Hepatocyte (in vitro differentiated cells): ENCODE measurements around the gene PARD3B. TPM values are rescaled to one million over a fixed set of nuclear protein-coding genes. Genes with fewer than 3 reads are reported as not detected.

Source experiments
- DNase-seq: peaks from one replicate; pipeline ENCODE4 v3.0.0-alpha.2; 2016; ENCODE audit warnings: low spot score
- H2AFZ ChIP-seq: fragments of 200-600 bp; sonication (generic); 2 replicates; pipeline ENCODE4 v1.6.0; 2016; ENCODE audit warnings: antibody characterized with exemption, mild to moderate bottlenecking
- H3K27ac ChIP-seq: fragments of 200-600 bp; sonication (generic); 2 replicates; pipeline ENCODE4 v1.5.1; 2016; ENCODE audit warnings: mild to moderate bottlenecking
- H3K27me3 ChIP-seq: fragments of 200-600 bp; sonication (generic); 2 replicates; pipeline ENCODE4 v1.6.1; 2016
- H3K36me3 ChIP-seq: fragments of 200-600 bp; sonication (generic); replicated peaks from 2 replicates; pipeline ENCODE4 v1.5.1; 2016; ENCODE audit warnings: low read depth; ENCODE audit not compliant: insufficient read depth
- H3K4me1 ChIP-seq: fragments of 200-600 bp; sonication (generic); 2 replicates; pipeline ENCODE4 v1.5.1; 2016; ENCODE audit warnings: mild to moderate bottlenecking, moderate library complexity; ENCODE audit not compliant: insufficient read depth
- H3K4me2 ChIP-seq: fragments of 200-600 bp; sonication (generic); 2 replicates; pipeline ENCODE4 v1.6.0; 2016
- H3K4me3 ChIP-seq: fragments of 200-600 bp; sonication (generic); 2 replicates; pipeline ENCODE4 v1.5.1; 2016; ENCODE audit warnings: mild to moderate bottlenecking
- H3K79me2 ChIP-seq: fragments of 200-600 bp; sonication (generic); 2 replicates; pipeline ENCODE4 v1.6.0; 2017; ENCODE audit warnings: mild to moderate bottlenecking
- H3K9me2 ChIP-seq: fragments of 200-600 bp; sonication (generic); replicated peaks from 2 replicates; pipeline ENCODE4 v1.6.0; 2017; ENCODE audit warnings: mild to moderate bottlenecking; ENCODE audit not compliant: insufficient read depth
- H3K9me3 ChIP-seq: fragments of 200-600 bp; sonication (generic); 2 replicates; pipeline ENCODE4 v1.5.1; 2016; ENCODE audit warnings: low read depth, mild to moderate bottlenecking
- H4K20me1 ChIP-seq: fragments of 200-600 bp; sonication (generic); 2 replicates; pipeline ENCODE4 v1.6.0; 2016; ENCODE audit warnings: mild to moderate bottlenecking; ENCODE audit not compliant: insufficient read depth, poor library complexity, severe bottlenecking
- CTCF ChIP-seq: fragments of 200-600 bp; sonication (generic); IDR thresholded peaks from 2 replicates; pipeline ENCODE4 v1.5.1; 2016; ENCODE audit warnings: antibody characterized with exemption, mild to moderate bottlenecking; ENCODE audit not compliant: poor library complexity
- EZH2 ChIP-seq: fragments of 200-600 bp; sonication (generic); IDR thresholded peaks from 2 replicates; pipeline ENCODE4 v1.6.1; 2016; ENCODE audit warnings: antibody characterized with exemption, mild to moderate bottlenecking, borderline replicate concordance
- EZH2phosphoT487 ChIP-seq: fragments of 200-600 bp; sonication (generic); IDR thresholded peaks from one replicate; pipeline ENCODE4 v1.6.1; 2018; ENCODE audit warnings: antibody characterized with exemption, mild to moderate bottlenecking, low read depth, moderate library complexity; ENCODE audit not compliant: unreplicated experiment, severe bottlenecking
- WGBS: methylation state at CpG from one replicate; pipeline ENCODE4 v1.1.6; 2016; ENCODE audit warnings: low lambda C conversion rate; ENCODE audit errors: missing lambda C conversion rate; 5-methylcytosine and 5-hydroxymethylcytosine counted together
- polyA plus RNA-seq: library from polyadenylated mRNA; unstranded; fragments of >200 nt; fragmentation: Nextera tagmentation; extraction: Ambion mirVana; gene quantifications from 2 replicates; pipeline ENCODE4 v1.2.1, GENCODE V29; 2016
- total RNA-seq: library from RNA; depleted of rRNA; stranded (reverse); fragments of >200 nt; gene quantifications from 2 replicates; pipeline ENCODE4 v1.2.3, GENCODE V29; 2014

Gene PARD3B
- total and polyA plus RNA-seq, 2 experiments from 2014 or later: 11.5 to 21.7 TPM

- 90% methylated on average over 2 of the region's 2 CpGs for WGBS
- H2AFZ ChIP-seq: no peak overlapping the region
These were observed 175.6 kb downstream of the PARD3B start for GRCh38 chr2:204720874-204721273.

GRCh38 chr2:204722207-204722606, 176.9 kb downstream of the PARD3B start:
- TF ChIP-seq CTCF (no peak), EZH2phosphoT487 (no peak), EZH2 (no peak)
- Histone ChIP-seq H2AFZ (no peak overlapping the region), H3K9me2 (no peaks in the 10 kb centered on the region), H3K27ac (no peak overlapping the region), H3K36me3 (no peaks in the 10 kb centered on the region), H3K4me1 (peaks cover 6% of the 10 kb centered on the region), H4K20me1 (no peaks in the 10 kb centered on the region), H3K9me3 (no peaks in the 10 kb centered on the region), H3K27me3 (no peaks in the 10 kb centered on the region), H3K4me3 (no peak overlapping the region), H3K4me2 (no peak overlapping the region), H3K79me2 (peaks cover 6% of the 10 kb centered on the region)
- WGBS: 96% methylated on average over 3 of the region's 3 CpGs
- DNase-seq: no peak

More at GRCh38 chr2:204720874-204721273, 175.6 kb downstream of the PARD3B start:
- Histone ChIP-seq H3K4me3 (no peak overlapping the region), H3K9me2 (no peaks in the 10 kb centered on the region), H3K27ac (no peak overlapping the region), H3K4me1 (peaks cover under 1% of the 10 kb centered on the region), H3K27me3 (no peaks in the 10 kb centered on the region), H4K20me1 (no peaks in the 10 kb centered on the region), H3K9me3 (no peaks in the 10 kb centered on the region), H3K79me2 (peaks cover 6% of the 10 kb centered on the region), H3K36me3 (no peaks in the 10 kb centered on the region), H3K4me2 (no peak overlapping the region)
- TF ChIP-seq CTCF (no peak), EZH2 (no peak), EZH2phosphoT487 (no peak)
- DNase-seq: no peak

GRCh38 chr2:204722691-204723090, 177.4 kb downstream of the PARD3B start:
- 90% methylated on average over 2 of the region's 2 CpGs for WGBS
- Histone ChIP-seq H3K9me2 (no peaks in the 10 kb centered on the region), H3K79me2 (peaks cover 6% of the 10 kb centered on the region), H3K9me3 (no peaks in the 10 kb centered on the region), H3K4me3 (no peak overlapping the region), H3K4me1 (peaks cover 11% of the 10 kb centered on the region), H4K20me1 (no peaks in the 10 kb centered on the region), H3K36me3 (no peaks in the 10 kb centered on the region), H3K27me3 (no peaks in the 10 kb centered on the region), H2AFZ (no peak overlapping the region), H3K4me2 (no peak overlapping the region), H3K27ac (no peak overlapping the region)
- DNase-seq: no peak
- TF ChIP-seq EZH2 (no peak), EZH2phosphoT487 (no peak), CTCF (no peak)
